ENCODE measurements around the gene HOXD11.

The HOXD11 gene

DNA sequence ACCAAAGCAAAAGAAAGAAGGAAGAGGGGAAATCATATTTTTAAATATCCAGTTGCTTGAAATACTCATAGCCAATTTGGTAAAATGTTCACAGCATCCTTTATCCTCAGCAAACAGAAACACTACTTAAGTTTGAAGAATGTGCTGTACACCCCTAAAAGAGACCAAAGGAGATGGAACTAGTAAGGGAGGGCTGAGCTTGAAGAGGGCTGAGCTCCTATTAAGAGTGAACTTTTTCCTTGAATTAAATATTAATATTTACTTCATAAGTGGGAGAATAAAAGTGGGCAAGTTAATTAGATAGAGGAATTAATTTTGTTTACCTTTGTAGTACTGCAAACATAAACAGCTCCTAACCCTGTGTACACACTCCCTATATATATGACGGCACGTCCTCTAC, 30.3 kb upstream of the HOXD11 start:
- peaks cover 89% of the 10 kb centered on the region for H3K27me3 ChIP-seq (ENCODE audit: low read depth)
- in situ Hi-C loops (cut with MboI; ENCODE audit: low sequenced_read_pairs) = loop anchor here (25.0 kb wide), 2 partner anchors 1039 to 1364 kb away; no protein-coding TSS in a partner anchor

DNA sequence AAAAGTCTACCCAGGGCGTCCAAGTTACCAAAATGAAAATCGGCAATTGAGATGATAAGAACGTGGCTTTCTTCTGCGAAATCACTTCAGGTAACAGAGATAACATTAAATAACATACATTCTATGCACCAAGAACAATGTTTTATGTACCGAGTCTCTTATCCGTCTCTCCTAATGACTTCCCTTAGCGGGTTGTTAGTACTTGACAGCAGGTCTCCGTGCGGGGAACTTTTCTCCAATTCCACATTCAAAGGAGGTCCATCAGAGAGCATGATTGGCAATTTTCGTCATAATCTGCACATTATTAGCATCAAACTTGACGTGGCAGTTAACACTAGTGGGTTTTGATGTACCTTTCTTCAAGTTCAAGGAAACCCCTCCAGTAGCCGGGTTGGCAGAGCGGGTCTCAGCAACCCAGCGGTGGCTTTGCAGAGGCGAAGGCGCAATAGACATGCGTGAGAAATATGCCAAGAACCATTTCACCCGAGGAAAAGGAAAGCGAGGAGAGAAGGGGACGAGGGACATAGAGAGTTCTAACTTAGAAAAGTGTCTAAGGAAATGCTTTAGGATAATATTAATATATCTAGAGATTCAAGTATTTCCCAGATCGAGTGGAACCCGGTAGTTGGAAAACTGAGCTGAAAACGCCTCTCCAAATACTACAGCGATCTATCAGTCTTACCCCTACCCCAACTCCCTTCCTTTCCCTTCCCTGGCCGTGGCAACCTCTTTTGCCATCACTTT, 28.4 kb upstream of the HOXD11 start:
- Histone ChIP-seq H3K4me3 (no peak overlapping the region; the same call in 1 of the 2 replicates), H3K9me3 (peaks cover 19% of the 10 kb centered on the region), H3K36me3 (replicated peaks) (no peaks in the 10 kb centered on the region), H3K27me3 (ENCODE audit: low read depth) (peaks cover 92% of the 10 kb centered on the region), H3K4me1 (peaks cover 3% of the 10 kb centered on the region; the same call in 1 of the 2 replicates)
- in situ Hi-C loops (cut with MboI; ENCODE audit: low sequenced_read_pairs) = loop anchor here (25.0 kb wide), 2 partner anchors 1041 to 1366 kb away; no protein-coding TSS in a partner anchor
- no peak for DNase-seq (ENCODE audit: low spot score in 2 of 2)

More for the DNA sequence above, 30.3 kb upstream of the HOXD11 start:
- no peak for DNase-seq (ENCODE audit: low spot score in 2 of 2)
- H3K36me3 ChIP-seq (replicated peaks) = no peaks in the 10 kb centered on the region
- H3K9me3 ChIP-seq = peaks cover 12% of the 10 kb centered on the region
- H3K4me3 ChIP-seq = no peak overlapping the region
- H3K4me1 ChIP-seq = peaks cover 8% of the 10 kb centered on the region

GRCh38 chr2:176079285-176079830, 27.7 kb upstream of the HOXD11 start:
- no peaks in the 10 kb centered on the region for H3K36me3 ChIP-seq (replicated peaks)
- H3K9me3 ChIP-seq = peaks cover 19% of the 10 kb centered on the region
- in situ Hi-C loops (cut with MboI; ENCODE audit: low sequenced_read_pairs) = loop anchor here (25.0 kb wide), 2 partner anchors 1042 to 1367 kb away; no protein-coding TSS in a partner anchor
- peak overlapping the region; percentile 19 for H3K4me3 ChIP-seq
- no peak for DNase-seq (ENCODE audit: low spot score in 2 of 2)
- peaks cover 91% of the 10 kb centered on the region for H3K27me3 ChIP-seq (ENCODE audit: low read depth)
- H3K4me1 ChIP-seq = peaks cover 3% of the 10 kb centered on the region; the same call in 1 of the 2 replicates

DNA sequence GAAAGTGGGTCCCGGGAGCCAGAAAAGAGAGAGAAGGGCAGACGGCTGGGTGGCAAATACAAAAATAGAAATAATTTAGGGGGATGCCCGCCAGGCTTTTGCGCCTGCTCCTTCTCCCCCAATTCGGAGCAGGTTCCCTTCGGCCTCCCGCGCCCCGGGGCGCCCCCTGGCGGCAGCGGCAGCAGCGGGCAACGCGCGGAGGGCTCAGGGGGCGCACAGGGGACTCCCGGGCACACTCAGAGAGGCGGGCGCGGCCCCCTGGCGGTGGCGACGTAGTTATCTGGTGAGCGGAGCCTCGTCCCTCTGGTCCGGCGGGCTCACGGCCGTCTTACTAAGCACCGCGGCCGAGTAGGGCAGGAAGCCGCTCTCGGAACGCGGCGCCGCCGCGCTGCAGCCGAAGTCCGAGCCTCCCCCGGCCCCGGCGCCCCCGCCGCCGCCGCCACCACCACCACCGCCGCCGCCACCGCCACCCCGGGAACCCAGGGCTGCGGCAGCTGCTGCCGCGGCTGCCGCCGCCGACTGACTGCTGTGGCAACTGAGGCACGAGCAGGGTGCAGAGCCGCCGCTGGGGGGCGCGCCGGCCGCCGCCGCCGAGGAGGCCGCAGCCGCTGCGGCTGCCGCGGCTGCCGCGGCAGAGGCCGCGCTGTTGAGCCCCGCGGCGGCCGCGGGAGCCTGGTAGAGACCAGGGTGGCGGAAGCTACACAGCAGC, 27.1 kb upstream of the HOXD11 start:
- peaks cover 19% of the 10 kb centered on the region for H3K9me3 ChIP-seq
- H3K36me3 ChIP-seq (replicated peaks) = no peaks in the 10 kb centered on the region
- peaks cover 3% of the 10 kb centered on the region; the same call in 1 of the 2 replicates for H3K4me1 ChIP-seq
- in situ Hi-C loops (cut with MboI; ENCODE audit: low sequenced_read_pairs) = loop anchor here (25.0 kb wide), 2 partner anchors 1043 to 1368 kb away; no protein-coding TSS in a partner anchor
- peak; percentile 80 to 89 for DNase-seq (ENCODE audit: low spot score in 2 of 2)
- peaks cover 91% of the 10 kb centered on the region for H3K27me3 ChIP-seq (ENCODE audit: low read depth)
- H3K4me3 ChIP-seq = peak overlapping the region; percentile 19

GRCh38 chr2:176080540-176081375, 26.3 kb upstream of the HOXD11 start:
- H3K27me3 ChIP-seq (ENCODE audit: low read depth) = peaks cover 91% of the 10 kb centered on the region
- peak overlapping the region; percentile 11; the same call in 1 of the 2 replicates for H3K4me3 ChIP-seq
- H3K4me1 ChIP-seq = peaks cover 3% of the 10 kb centered on the region; the same call in 1 of the 2 replicates
- peak in 1 of 2 experiments; percentile 48 for DNase-seq (ENCODE audit: low spot score in 2 of 2)
- H3K36me3 ChIP-seq (replicated peaks) = no peaks in the 10 kb centered on the region
- H3K9me3 ChIP-seq = peaks cover 19% of the 10 kb centered on the region
- in situ Hi-C loops (cut with MboI; ENCODE audit: low sequenced_read_pairs) = loop anchor here (25.0 kb wide), 2 partner anchors 1043 to 1368 kb away; no protein-coding TSS in a partner anchor

GRCh38 chr2:176081376-176081836, 25.7 kb upstream of the HOXD11 start:
- Histone ChIP-seq H3K9me3 (peaks cover 19% of the 10 kb centered on the region), H3K4me1 (peaks cover 3% of the 10 kb centered on the region; the same call in 1 of the 2 replicates), H3K36me3 (replicated peaks) (no peaks in the 10 kb centered on the region), H3K27me3 (ENCODE audit: low read depth) (peaks cover 91% of the 10 kb centered on the region), H3K4me3 (no peak overlapping the region)
- DNase-seq (ENCODE audit: low spot score in 2 of 2) = no peak
- in situ Hi-C loops (cut with MboI; ENCODE audit: low sequenced_read_pairs) = loop anchor here (25.0 kb wide), 2 partner anchors 1044 to 1369 kb away; no protein-coding TSS in a partner anchor

DNA sequence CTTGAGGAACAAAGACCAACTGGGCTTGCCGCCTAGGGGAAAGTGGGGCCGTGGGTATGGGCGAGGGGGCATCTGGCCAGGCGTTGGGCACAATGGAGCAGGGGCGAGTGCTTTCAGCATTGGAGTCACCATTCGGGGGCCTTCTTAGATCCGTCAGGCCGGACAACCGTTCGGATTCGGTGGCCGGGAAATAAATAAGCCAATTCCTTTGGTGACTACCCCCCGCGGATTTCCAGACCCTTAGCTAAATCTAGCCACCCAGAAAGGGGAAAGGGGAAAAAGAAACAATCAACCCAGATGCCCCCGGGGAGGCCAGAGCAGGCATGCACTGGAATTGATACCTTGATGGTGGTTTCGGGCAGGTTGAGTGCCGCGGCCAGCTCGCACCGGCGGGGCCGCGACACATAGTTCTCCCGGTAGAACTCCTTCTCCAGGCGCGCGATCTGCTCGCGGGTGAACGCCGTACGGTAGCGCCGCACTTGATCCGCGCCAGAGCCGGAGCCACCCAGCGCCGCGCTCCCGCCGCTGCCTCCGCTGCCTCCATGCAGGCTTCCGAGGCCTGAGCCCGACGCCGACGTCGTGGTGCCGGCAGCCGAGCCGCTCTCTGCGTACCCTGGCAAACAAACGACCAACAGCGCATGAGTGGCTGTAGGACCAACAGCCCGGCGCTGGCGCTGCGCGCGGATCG, 25.1 kb upstream of the HOXD11 start:
- in situ Hi-C loops (cut with MboI; ENCODE audit: low sequenced_read_pairs) = loop anchor here (25.0 kb wide), 2 partner anchors 1045 to 1370 kb away; no protein-coding TSS in a partner anchor
- no peak for DNase-seq (ENCODE audit: low spot score in 2 of 2)
- peaks cover 19% of the 10 kb centered on the region for H3K9me3 ChIP-seq
- H3K4me1 ChIP-seq = peaks cover 3% of the 10 kb centered on the region; the same call in 1 of the 2 replicates
- no peaks in the 10 kb centered on the region for H3K36me3 ChIP-seq (replicated peaks)
- H3K27me3 ChIP-seq (ENCODE audit: low read depth) = peaks cover 91% of the 10 kb centered on the region
- no peak overlapping the region for H3K4me3 ChIP-seq

GRCh38 chr2:176082525-176082823, 24.6 kb upstream of the HOXD11 start:
- Histone ChIP-seq H3K9me3 (peaks cover 19% of the 10 kb centered on the region), H3K4me3 (no peak overlapping the region), H3K4me1 (peaks cover 3% of the 10 kb centered on the region; the same call in 1 of the 2 replicates), H3K27me3 (ENCODE audit: low read depth) (peaks cover 86% of the 10 kb centered on the region), H3K36me3 (replicated peaks) (no peaks in the 10 kb centered on the region)
- in situ Hi-C loops (cut with MboI; ENCODE audit: low sequenced_read_pairs) = loop anchor here (25.0 kb wide), 2 partner anchors 1045 to 1370 kb away; no protein-coding TSS in a partner anchor
- no peak for DNase-seq (ENCODE audit: low spot score in 2 of 2)

- Histone ChIP-seq H3K27me3 (ENCODE audit: low read depth) (peaks cover 80% of the 10 kb centered on the region), H3K4me1 (peaks cover 5% of the 10 kb centered on the region; the same call in 1 of the 2 replicates), H3K36me3 (replicated peaks) (no peaks in the 10 kb centered on the region), H3K9me3 (peaks cover 19% of the 10 kb centered on the region), H3K4me3 (no peak overlapping the region)
- DNase-seq (ENCODE audit: low spot score in 2 of 2) = no peak
- in situ Hi-C loops (cut with MboI; ENCODE audit: low sequenced_read_pairs) = loop anchor here (25.0 kb wide), 2 partner anchors 1046 to 1371 kb away; no protein-coding TSS in a partner anchor
Observed at GRCh38 chr2:176082824-176083751, 24.0 kb upstream of the HOXD11 start.

DNA sequence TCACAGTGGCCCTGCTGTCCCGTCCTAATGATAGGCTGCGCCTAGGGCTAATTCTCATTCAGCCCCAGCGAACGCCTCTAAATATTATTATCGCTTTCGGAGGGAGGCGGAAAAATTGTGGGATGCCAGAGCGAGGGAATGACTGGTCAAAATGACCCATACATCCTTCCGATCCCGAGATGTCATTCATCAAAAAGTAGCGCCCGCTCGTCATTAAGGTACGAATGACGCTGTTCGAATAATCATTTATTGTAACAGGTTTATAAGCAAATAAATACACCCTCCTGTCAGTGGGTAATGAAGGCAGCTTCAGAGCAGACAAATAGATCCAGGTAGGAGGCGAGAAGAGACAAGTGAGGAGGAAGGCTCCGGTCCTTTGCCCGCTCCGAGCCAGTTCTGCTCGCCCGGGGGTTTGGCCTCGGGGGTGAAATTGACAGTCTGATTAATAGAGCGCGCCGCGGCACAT, 23.3 kb upstream of the HOXD11 start, which contains the start of gene EVX2:
EVX2 (minus strand) TSS at position 167 of the 466 bp plus-strand sequence. CDS start 186 bp downstream, outside the sequence.
- Histone ChIP-seq H3K9me3 (peaks cover 19% of the 10 kb centered on the region), H3K36me3 (replicated peaks) (no peaks in the 10 kb centered on the region), H3K4me3 (no peak within 1 kb of the TSS), H3K27me3 (ENCODE audit: low read depth) (peaks cover 72% of the 10 kb centered on the region), H3K4me1 (peaks cover 12% of the 10 kb centered on the region)
- in situ Hi-C loops (cut with MboI; ENCODE audit: low sequenced_read_pairs) = loop anchor here (25.0 kb wide), 2 partner anchors 1047 to 1372 kb away; no protein-coding TSS in a partner anchor
- DNase-seq (ENCODE audit: low spot score in 2 of 2) = no peak

DNA sequence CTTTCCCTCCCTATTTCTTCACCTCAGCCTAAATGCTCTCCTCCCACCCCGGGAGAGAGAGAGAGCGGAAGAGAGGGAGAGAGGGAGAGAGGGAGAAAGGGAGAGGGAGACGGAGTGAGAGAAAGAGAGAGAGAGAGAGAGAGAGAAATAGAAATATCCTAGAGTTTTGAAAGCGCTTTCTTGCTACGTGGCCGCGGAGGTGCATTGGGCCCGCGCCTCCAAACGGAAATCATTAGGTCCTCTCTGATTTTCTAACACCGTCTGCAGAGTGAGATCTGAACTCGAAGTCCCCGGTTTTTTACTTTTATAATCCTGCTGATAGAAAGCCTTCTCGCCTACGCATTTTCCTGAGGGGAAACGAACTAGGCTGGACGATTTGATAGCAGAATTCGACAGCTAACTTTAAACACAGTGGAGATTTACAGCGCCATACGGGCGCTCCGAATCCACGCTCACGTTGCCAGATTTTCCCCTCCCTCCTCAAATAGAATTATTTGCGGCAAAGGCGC, 22.4 kb upstream of the HOXD11 start:
- Histone ChIP-seq H3K27me3 (ENCODE audit: low read depth) (peaks cover 64% of the 10 kb centered on the region), H3K9me3 (peaks cover 19% of the 10 kb centered on the region), H3K4me1 (peaks cover 12% of the 10 kb centered on the region), H3K4me3 (no peak overlapping the region), H3K36me3 (replicated peaks) (no peaks in the 10 kb centered on the region)
- in situ Hi-C loops (cut with MboI; ENCODE audit: low sequenced_read_pairs) = loop anchor here (25.0 kb wide), 2 partner anchors 1047 to 1372 kb away; no protein-coding TSS in a partner anchor
- peak in 1 of 2 experiments; percentile 3 for DNase-seq (ENCODE audit: low spot score in 2 of 2)

Data from HAP-1 (cell line).